GM23248 (cell line): ENCODE results near the gene TTC21A. TPM values are rescaled to one million over a fixed set of nuclear protein-coding genes. Genes with fewer than 3 reads are reported as not detected.
A peak's percentile ranks its signal among the peaks of the same experiment; 100 is the strongest.

Experiments
- DNase-seq: peaks from one replicate; pipeline ENCODE4 v3.0.0-alpha.2; 2015
- H2AFZ ChIP-seq: fragments of 200-600 bp; sonication (generic); 2 replicates; pipeline ENCODE4 v1.6.1; 2016; ENCODE audit warnings: antibody characterized with exemption
- H3F3A ChIP-seq: fragments of 200-600 bp; sonication (generic); 2 replicates; pipeline ENCODE4 v1.6.1; 2016; ENCODE audit warnings: mild to moderate bottlenecking, antibody characterized with exemption, mixed run types; ENCODE audit not compliant: insufficient read depth
- H3K27ac ChIP-seq: fragments of 200-600 bp; sonication (generic); 2 replicates; pipeline ENCODE4 v1.5.1; 2016; ENCODE audit warnings: mild to moderate bottlenecking
- H3K27me3 ChIP-seq: fragments of 200-600 bp; sonication (generic); replicated peaks from 2 replicates; pipeline ENCODE4 v1.6.1; 2016; ENCODE audit warnings: mild to moderate bottlenecking; ENCODE audit not compliant: insufficient read depth
- H3K36me3 ChIP-seq: fragments of 200-600 bp; sonication (generic); 2 replicates; pipeline ENCODE4 v1.6.1; 2016; ENCODE audit warnings: low read depth, mild to moderate bottlenecking
- H3K4me1 ChIP-seq: fragments of 200-600 bp; sonication (generic); 2 replicates; pipeline ENCODE4 v1.6.1; 2016; ENCODE audit warnings: mild to moderate bottlenecking; ENCODE audit not compliant: insufficient read depth
- H3K4me2 ChIP-seq: fragments of 200-600 bp; sonication (generic); one replicate; pipeline ENCODE4 v1.6.1; 2016; ENCODE audit warnings: mild to moderate bottlenecking; ENCODE audit not compliant: unreplicated experiment
- H3K4me3 ChIP-seq: fragments of 200-600 bp; sonication (generic); 2 replicates; pipeline ENCODE4 v1.5.1; 2016; ENCODE audit warnings: mild to moderate bottlenecking
- H3K79me2 ChIP-seq: fragments of 200-600 bp; sonication (generic); 2 replicates; pipeline ENCODE4 v1.6.1; 2016; ENCODE audit warnings: mild to moderate bottlenecking; ENCODE audit not compliant: insufficient read depth
- H3K9ac ChIP-seq: fragments of 200-600 bp; sonication (generic); 2 replicates; pipeline ENCODE4 v1.6.1; 2016; ENCODE audit warnings: mild to moderate bottlenecking
- H3K9me2 ChIP-seq: fragments of 200-600 bp; sonication (generic); 2 replicates; pipeline ENCODE4 v1.6.1; 2016; ENCODE audit warnings: mixed run types, mild to moderate bottlenecking, moderate library complexity; ENCODE audit not compliant: insufficient read depth
- H3K9me3 ChIP-seq: fragments of 200-600 bp; sonication (generic); one replicate; pipeline ENCODE4 v1.6.1; 2017; ENCODE audit warnings: low read depth
- H4K20me1 ChIP-seq: fragments of 200-600 bp; sonication (generic); 2 replicates; pipeline ENCODE4 v1.6.0; 2016; ENCODE audit not compliant: insufficient read depth
- EZH2 ChIP-seq: fragments of 200-600 bp; sonication (generic); IDR thresholded peaks from 2 replicates; pipeline ENCODE4 v1.6.1; 2018; ENCODE audit warnings: antibody characterized with exemption, mild to moderate bottlenecking; ENCODE audit not compliant: insufficient read depth, poor library complexity, severe bottlenecking
- EZH2phosphoT487 ChIP-seq: fragments of 200-600 bp; sonication (generic); IDR thresholded peaks from 2 replicates; pipeline ENCODE4 v1.6.1; 2018; ENCODE audit warnings: antibody characterized with exemption, moderate library complexity, mild to moderate bottlenecking, low read depth; ENCODE audit not compliant: insufficient read depth
- WGBS, 2 experiments: methylation state at CpG; one replicate each; pipeline ENCODE4 v1.1.6; 2015 to 2017; ENCODE audit warnings: low lambda C conversion rate in 2 of 2, low coverage in 1 of 2; ENCODE audit errors: missing lambda C conversion rate in 2 of 2; 5-methylcytosine and 5-hydroxymethylcytosine counted together
- in situ Hi-C: fragments of 300-500 bp; cut with MboI; formaldehyde crosslinking; loops from 2 replicates; pipeline ENCODE4 v1.15.0; 2020
- polyA plus RNA-seq: library from polyadenylated mRNA; unstranded; fragments of >200 nt; fragmentation: Nextera tagmentation; extraction: Ambion mirVana; gene quantifications from 2 replicates; pipeline ENCODE4 v1.2.1, GENCODE V29; 2016
- total RNA-seq: library from RNA; depleted of rRNA; stranded (reverse); fragments of >200 nt; shearing (Covaris generic); gene quantifications from 2 replicates; pipeline ENCODE4 v1.2.3, GENCODE V29; 2014

The TTC21A gene
- total and polyA plus RNA-seq, 2 experiments from 2014 or later: 0.76 to 1.2 TPM

DNA sequence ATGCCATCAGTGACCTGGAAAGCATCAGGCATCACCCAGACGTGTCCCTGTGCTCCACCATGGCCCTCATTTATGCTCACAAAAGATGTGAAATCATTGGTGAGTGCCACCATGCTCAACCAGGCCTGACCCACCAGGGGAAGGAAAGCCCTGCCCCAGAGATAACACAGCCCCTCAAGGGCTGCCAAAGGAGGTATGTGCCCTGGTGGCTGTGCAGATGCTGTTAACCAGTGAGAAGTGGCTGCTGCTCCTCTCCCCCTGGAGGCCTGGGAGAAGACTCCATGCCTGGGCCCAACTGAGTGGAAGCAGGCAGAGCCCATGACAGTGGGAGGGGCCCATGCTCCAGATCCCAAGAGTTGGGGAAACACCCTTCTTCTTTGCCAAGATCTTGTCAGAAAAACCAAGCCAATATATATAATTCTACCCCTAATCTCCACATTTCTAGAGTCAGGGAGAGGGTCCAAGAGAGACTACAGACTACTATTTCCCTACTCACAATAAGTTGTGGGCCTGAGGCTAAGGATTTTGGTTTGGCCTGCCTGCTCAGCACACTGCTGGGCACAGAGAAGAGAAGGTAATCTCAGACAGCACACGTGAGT is 2.7 kb downstream of the TTC21A start:
- H3K27me3 ChIP-seq: no peaks in the 10 kb centered on the region
- H4K20me1 ChIP-seq: no peaks in the 10 kb centered on the region
- H3K79me2 ChIP-seq: peaks cover 19% of the 10 kb centered on the region
- no peaks in the 10 kb centered on the region for H3K9me3 ChIP-seq
- WGBS, 2 experiments: 58 to 62% methylated on average over 2 of the region's 2 CpGs
- no peaks in the 10 kb centered on the region for H3K36me3 ChIP-seq
- DNase-seq: peak; percentile 28
- H3F3A ChIP-seq: no peaks in the 10 kb centered on the region
- no peak overlapping the region for H3K27ac ChIP-seq
- no peak overlapping the region for H3K4me3 ChIP-seq
- H3K9ac ChIP-seq: no peak overlapping the region
- TF ChIP-seq EZH2phosphoT487: no peak
- no peak for TF ChIP-seq EZH2
- H2AFZ ChIP-seq: no peak overlapping the region
- H3K4me2 ChIP-seq: no peak overlapping the region
- in situ Hi-C loops: no loop called here
- H3K4me1 ChIP-seq: peaks cover 10% of the 10 kb centered on the region; the same call in 1 of the 2 replicates
- no peaks in the 10 kb centered on the region for H3K9me2 ChIP-seq

DNA sequence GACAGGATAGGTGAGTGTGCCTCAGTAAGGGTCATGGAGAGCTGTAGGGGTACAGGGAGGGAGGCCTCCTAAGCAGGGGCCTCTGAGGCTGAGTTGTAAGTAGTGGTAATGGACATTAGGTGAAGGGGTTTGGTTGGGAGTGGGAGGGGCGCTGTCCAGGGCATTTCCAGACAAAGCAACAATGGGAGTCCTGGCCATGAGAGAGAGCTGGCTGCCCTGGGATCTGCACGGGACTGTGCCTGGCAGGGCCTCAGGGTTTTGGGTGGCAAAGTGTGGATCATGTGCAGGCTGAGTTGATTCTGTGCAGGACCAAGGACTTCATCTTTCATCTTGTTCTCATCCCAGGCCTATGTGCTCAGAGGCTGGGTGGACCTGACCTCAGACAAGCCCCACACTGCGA is 4.6 kb downstream of the TTC21A start:
- Histone ChIP-seq H3F3A (no peaks in the 10 kb centered on the region), H3K27me3 (no peaks in the 10 kb centered on the region), H4K20me1 (no peaks in the 10 kb centered on the region), H3K9ac (no peak overlapping the region), H3K4me2 (no peak overlapping the region), H3K36me3 (no peaks in the 10 kb centered on the region), H3K4me3 (no peak overlapping the region), H2AFZ (no peak overlapping the region), H3K9me2 (no peaks in the 10 kb centered on the region), H3K27ac (no peak overlapping the region), H3K79me2 (no peaks in the 10 kb centered on the region), H3K9me3 (no peaks in the 10 kb centered on the region), H3K4me1 (no peaks in the 10 kb centered on the region)
- TF ChIP-seq EZH2phosphoT487: no peak
- no peak for TF ChIP-seq EZH2
- 76 to 82% methylated on average over 3 of the region's 3 CpGs for WGBS, 2 experiments
- no peak for DNase-seq
- in situ Hi-C loops: no loop called here

DNA sequence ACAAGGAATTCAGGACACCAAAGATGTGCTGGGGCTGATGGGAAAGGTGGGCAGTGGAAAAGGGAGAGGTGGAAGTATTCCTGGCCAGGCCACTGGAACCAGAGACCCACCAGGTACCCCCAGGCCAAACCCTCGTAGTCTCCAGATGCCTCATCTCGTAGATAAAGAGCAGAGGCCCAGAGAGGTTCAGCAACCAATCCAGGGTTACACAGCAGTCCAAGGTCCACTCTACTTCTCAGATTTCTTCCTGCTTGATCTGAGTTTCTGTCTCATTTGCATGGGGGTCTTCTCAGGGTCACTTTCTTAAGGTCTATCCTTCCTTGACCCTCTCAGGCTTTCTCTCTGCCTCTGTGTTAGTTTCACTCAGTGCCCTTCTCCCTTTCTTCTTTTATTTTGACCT is 5.1 kb downstream of the TTC21A start:
- no peaks in the 10 kb centered on the region for H4K20me1 ChIP-seq
- in situ Hi-C loops: no loop called here
- no peak overlapping the region for H3K9ac ChIP-seq
- no peak overlapping the region for H2AFZ ChIP-seq
- H3K4me3 ChIP-seq: no peak overlapping the region
- H3K9me2 ChIP-seq: no peaks in the 10 kb centered on the region
- 70 to 73% methylated on average over 2 of the region's 2 CpGs for WGBS, 2 experiments
- no peak for DNase-seq
- no peaks in the 10 kb centered on the region for H3K79me2 ChIP-seq
- H3K4me1 ChIP-seq: no peaks in the 10 kb centered on the region
- no peak overlapping the region for H3K4me2 ChIP-seq
- no peaks in the 10 kb centered on the region for H3K27me3 ChIP-seq
- H3K9me3 ChIP-seq: no peaks in the 10 kb centered on the region
- H3K36me3 ChIP-seq: no peaks in the 10 kb centered on the region
- H3K27ac ChIP-seq: no peak overlapping the region
- no peaks in the 10 kb centered on the region for H3F3A ChIP-seq
- TF ChIP-seq EZH2phosphoT487 (no peak), EZH2 (no peak)

DNA sequence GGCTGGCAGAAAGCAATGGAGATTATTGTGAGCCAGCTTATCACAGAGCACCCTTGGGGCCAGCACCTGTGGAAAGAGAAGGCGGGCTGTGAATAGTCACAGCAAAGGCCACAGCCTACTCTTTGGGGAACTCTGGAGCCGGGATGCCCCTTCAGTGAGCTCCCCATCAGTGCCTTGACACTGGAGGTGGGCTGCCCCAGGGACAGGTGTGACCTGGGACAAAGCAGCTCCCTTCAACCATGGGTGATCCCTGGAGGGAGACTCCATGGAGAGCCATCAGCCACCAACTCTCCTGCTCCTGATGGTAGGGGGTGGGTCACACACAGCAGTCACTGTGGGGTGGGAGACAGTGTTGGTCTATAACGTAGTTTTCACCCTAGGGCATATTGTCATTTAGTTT is 5.8 kb downstream of the TTC21A start:
- Histone ChIP-seq H3K4me3 (no peak overlapping the region), H3K9ac (no peak overlapping the region), H3K27ac (no peak overlapping the region), H3K4me2 (no peak overlapping the region), H3K36me3 (no peaks in the 10 kb centered on the region), H2AFZ (no peak overlapping the region), H3K27me3 (no peaks in the 10 kb centered on the region), H3K9me2 (no peaks in the 10 kb centered on the region), H3K79me2 (no peaks in the 10 kb centered on the region), H3K4me1 (no peaks in the 10 kb centered on the region), H3F3A (no peaks in the 10 kb centered on the region), H4K20me1 (no peaks in the 10 kb centered on the region), H3K9me3 (no peaks in the 10 kb centered on the region)
- WGBS, 2 experiments: 73 to 79% methylated on average over 3 of the region's 3 CpGs
- in situ Hi-C loops: no loop called here
- DNase-seq: no peak
- TF ChIP-seq EZH2: no peak
- TF ChIP-seq EZH2phosphoT487: no peak

DNA sequence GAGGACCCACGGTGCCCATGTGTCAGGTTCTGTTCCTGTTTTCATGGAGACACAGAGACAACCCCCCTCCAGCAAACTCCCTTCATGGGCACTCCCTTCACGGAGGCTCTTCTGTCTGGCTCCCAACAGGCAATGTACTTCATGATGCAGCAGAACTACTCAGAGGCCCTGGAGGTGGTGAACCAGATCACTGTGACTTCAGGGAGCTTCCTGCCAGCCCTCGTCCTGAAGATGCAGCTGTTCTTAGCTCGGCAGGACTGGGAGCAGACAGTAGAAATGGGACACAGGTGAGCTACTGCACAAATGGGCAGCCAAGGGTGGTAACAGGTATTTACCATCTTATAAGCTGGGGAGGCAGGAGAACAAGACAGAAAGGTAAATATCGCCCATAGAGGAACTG is 7.0 kb downstream of the TTC21A start:
- no peaks in the 10 kb centered on the region for H3K9me2 ChIP-seq
- no peaks in the 10 kb centered on the region for H3K79me2 ChIP-seq
- TF ChIP-seq EZH2: no peak
- no peak for TF ChIP-seq EZH2phosphoT487
- in situ Hi-C loops: no loop called here
- H3K27me3 ChIP-seq: no peaks in the 10 kb centered on the region
- H4K20me1 ChIP-seq: no peaks in the 10 kb centered on the region
- WGBS, 2 experiments: 67 to 73% methylated on average over 5 of the region's 5 CpGs
- H3F3A ChIP-seq: no peaks in the 10 kb centered on the region
- no peak overlapping the region for H3K9ac ChIP-seq
- H3K4me1 ChIP-seq: no peaks in the 10 kb centered on the region
- H3K4me3 ChIP-seq: no peak overlapping the region
- H3K9me3 ChIP-seq: no peaks in the 10 kb centered on the region
- no peak overlapping the region for H3K27ac ChIP-seq
- H2AFZ ChIP-seq: no peak overlapping the region
- no peaks in the 10 kb centered on the region for H3K36me3 ChIP-seq
- no peak overlapping the region for H3K4me2 ChIP-seq
- DNase-seq: no peak
